CD4-positive, alpha-beta T cell treated with Interleukin-4 for 4 hours (primary cell): ENCODE results near the gene GLRA1.
"Not testable (repeated sequence)": the region's sequence is repeated elsewhere in the genome, so short reads cannot be mapped to it uniquely, and the experiment has no call there.

Experiments used
- DNase-seq: peaks from one replicate; pipeline ENCODE4 v3.0.0-alpha.2; 2020

Gene GLRA1

DNA sequence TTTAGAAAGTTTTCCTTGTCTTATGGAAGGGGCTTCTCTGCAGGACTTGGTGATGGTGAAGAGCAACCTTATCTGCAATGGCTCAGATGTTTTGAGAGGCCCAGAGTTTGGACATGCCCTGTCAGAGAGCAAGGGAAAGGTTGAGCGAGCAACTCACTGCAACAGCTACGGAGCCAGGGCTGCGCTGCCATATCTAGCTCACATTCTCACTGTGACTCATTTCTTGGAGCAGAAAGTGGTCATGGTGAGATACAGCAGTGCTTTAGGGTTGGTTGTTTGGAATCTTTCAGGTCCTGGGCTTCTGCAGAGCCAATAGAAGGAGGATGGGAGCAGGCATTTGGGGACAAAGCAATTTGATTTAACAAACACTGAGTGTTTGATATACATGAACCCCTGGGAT, 12.3 kb downstream of the GLRA1 start:
- no peak for DNase-seq

DNA sequence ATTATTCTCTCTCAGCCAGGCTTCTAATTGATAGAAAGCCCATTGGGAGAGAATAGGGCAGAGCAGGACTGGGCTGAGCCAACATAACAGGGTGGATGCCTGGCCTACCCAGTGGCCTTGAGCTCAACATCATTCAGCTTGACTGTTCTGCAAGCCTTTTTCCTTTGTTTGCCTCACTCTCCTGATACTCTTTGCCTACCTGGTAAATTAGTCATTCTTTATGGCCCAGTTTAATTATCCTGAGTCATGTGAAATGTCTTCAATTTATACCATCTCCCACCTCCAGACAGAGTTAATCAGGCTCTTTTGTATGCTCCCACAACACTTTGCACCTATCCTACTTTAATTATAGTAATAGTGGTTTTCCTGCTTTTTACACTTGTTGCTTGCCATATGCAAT, 13.6 kb downstream of the GLRA1 start:
- no peak for DNase-seq

DNA sequence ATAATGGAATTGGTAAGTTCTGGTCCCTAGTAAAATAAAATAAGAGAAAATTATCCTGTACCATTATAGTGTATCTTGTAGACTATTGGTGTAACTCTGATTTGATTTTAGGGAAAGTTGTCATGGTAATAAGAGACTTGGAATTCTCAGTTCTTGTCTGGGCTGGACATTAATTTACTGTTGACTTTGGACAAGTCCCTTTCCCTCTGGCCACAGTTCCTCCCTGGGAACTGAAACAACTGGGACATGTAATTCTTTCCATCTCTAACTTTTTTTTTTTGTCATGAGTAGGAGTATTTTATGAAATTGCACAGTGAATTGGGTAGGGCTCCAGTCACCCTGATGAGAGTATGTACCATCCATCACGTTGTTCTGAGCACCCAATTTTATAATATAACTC, 15.0 kb downstream of the GLRA1 start:
- DNase-seq: no peak

DNA sequence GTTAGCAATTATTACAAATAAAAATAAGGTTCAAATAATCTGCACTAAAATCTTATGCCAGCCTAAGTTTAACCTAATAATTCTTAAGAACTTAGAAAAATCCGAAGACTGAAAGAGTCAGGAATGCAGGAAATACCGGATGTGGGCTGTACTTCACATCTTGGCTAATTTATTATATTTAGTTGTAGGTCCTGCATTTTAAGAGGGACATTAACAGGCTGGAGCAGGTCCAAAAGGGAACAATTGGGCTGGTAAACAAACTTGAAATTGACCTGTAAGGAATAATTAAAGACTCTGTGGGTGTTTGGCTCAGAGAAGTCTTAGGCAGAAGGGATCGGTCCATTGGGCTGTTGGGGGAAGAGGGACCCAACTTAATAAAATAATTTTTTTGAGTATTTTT, 18.4 kb downstream of the GLRA1 start:
- DNase-seq: no peak

DNA sequence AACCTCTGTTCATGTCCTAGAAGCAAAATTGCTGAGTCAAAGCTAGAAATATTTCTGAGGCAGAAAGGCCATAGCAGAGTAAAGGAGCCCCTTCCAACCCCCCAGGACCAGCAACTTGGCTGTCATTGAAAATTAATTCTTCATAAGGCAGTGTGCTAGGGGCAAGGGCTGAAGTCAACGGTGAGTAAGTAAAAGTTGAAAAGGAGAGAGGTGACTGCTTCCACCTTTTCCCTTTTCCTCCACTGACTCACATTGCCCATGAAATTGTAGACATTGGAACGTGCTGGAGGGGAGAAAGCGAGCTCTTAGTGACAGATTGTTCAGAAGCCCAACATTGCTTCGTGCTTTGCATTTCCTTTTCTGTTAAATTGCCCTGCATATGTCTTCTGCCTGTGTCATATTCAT, 19.1 kb downstream of the GLRA1 start:
- no peak for DNase-seq

DNA sequence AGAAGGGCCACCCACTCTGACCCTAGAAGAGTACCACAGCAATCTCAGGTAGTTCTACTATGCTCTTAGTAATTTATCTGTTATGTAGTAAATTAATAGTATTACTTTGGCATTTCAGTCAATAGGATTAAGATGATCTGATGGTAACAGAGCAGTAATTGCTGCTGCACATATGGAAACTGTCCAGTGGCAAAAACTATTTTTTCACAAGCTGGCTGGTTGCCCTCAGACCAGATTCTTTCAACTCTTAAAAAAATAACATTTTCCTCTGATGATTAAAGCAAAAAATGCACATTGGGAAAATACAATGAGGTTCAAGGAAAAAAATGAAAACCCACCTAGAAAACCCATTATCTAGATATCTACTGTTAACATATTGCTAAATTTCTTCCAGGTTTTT, 19.7 kb downstream of the GLRA1 start:
- DNase-seq: no peak

DNA sequence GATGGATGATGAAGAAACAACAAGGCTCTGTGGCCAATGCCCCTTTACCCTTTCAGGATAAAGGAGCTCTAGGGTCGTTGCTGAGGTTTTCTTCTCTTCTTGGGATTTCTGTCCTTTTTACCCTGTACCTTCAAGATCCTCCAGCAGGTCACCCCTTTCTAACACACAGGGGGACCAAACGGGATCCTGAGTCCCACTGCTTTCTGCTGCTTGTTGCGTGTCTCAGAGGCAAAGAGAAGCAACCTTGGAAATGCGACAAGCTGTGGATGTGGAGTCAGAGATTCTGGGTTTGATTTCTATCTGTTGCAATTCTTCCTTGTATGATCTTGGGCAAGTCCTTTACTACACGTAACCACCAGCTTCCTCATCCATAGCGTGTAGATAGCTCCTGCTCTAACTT, 20.5 kb downstream of the GLRA1 start:
- no peak for DNase-seq

DNA sequence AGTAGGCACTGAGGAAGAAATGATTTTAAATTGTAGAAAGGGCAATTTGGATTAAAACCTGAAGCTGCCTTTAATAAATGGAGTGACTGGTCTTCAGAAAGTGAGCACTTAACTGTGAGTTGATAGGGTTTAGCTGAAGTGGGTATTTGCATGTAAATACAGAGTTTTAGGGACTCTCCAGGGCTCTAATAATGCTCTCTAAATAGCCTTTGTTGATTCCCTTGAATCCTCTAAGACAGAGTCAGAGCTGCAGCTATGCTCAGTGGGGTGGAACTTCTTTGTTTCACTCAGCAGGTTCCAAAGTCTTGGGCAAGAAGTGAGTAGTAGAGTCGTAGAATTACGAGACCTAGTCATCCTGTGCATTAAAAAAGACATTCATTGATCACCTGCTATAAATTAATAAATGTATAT, 21.4 kb downstream of the GLRA1 start:
- no peak for DNase-seq

DNA sequence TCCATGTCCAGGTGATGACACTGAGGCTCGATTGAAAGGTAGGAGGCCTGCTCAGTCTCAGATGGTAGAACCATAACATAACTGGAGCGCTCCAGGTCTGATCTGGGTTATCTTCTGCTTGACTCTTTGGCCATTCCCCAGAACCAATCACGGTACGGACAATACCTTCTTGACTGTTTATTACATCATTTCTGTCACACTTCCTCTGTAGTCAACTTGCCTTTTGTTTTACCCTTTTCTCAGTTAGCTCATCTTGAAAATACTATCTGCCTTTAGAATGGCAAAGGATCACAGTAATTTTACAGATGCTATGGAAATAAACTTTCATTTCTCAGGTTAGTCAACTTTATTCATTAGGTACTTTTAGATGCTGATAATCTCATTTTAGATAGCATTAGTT, 22.4 kb downstream of the GLRA1 start:
- no peak for DNase-seq

DNA sequence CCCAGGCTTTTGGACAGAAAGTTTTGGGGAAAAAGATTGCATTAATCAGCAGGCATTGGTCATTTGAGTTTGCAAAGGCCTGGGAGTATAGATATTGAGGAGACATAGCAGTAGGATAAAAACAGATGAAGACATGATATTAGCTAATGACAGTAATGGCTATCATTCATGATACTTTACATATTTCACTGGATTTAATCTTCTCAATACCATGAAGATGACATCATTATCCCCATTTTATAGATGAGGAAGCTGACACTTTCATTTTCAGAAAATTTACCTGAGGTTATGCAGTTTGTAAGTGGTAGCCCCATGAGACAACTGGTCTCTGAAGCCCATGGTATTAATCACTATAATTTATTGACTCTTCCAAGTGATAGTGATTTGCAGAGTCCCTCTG, 23.0 kb downstream of the GLRA1 start:
- no peak for DNase-seq

DNA sequence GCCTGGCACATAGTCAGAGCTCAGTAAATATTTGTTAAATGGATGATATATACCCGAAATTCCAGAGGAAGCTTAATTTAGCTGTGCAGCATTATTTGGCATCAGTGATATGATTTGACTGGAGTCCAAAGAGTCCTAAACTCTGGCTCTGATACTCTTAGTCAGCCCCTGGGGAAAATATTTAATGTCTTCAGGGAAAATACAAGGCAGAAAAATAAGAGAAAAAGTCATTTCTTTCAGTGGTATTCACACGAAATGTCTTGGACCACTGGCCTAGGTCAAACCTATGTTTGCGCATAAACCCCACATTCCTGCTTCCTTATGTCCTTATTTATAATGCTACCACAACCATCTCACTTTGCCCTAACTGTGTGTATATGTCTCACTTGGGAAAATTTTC, 23.8 kb downstream of the GLRA1 start:
- DNase-seq: no peak

DNA sequence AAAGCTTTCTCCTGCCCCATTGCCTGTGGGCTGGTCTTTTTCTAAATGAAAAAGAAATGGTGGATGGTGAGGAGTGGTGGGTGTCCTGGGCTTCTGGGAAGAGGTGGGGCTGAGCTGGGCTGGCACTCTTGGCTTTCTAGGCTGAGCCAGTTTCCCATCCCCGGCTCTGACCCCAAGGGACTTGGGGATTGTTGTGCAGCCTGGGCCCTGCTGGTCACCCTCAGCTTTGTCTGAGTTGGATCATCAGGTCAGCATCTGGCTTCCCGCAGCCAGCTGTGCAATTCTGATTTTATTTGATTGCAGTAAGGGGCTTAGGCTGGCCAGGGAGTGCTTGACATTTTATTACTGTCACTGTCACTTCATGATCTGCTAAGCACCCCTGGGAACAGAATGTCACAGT, 25.3 kb downstream of the GLRA1 start:
- DNase-seq: no peak

DNA sequence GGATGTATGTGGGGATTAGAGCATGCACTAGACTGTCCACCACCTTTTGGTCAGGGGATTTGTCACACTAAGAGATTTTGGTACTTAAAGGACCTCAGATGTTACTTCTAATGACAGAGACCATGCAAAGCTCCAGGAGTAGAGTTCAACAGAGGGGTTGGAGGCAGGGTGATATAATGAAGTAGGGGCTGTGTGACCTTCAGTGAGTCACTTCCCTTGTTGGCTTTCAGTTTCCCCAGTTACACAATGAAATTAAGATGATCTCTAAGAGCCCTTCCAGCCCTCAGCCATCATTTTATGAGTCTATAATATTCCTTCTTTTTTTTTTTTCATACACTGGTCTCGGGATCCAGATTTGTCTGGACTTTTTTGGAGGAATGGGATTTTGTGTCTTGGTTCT, 26.8 kb downstream of the GLRA1 start:
- DNase-seq: no peak

DNA sequence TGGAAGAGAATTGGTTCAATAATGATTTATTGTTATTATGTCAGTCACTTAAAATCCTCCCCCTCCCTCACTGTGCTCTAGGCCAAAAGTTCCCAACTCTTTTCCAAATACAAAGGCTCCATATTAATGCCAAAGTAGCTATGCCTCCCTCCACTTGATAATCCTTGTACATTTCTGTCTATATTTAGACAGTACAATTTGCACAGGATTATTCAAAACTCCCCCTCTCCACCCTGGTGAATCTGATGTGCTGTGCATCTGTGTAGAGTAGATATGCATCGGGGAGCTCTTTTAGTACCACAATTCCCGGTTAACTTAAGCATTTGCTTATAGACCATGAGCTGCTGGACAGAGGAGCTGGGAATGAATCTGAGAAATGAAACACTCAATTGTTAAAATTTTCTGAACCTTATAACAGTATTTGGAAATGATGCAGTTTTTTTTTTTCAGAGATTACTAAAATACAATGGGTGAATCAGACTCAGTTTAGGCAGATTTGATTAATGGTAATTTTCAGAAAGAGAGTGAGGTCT, 27.6 kb downstream of the GLRA1 start:
- no peak for DNase-seq

DNA sequence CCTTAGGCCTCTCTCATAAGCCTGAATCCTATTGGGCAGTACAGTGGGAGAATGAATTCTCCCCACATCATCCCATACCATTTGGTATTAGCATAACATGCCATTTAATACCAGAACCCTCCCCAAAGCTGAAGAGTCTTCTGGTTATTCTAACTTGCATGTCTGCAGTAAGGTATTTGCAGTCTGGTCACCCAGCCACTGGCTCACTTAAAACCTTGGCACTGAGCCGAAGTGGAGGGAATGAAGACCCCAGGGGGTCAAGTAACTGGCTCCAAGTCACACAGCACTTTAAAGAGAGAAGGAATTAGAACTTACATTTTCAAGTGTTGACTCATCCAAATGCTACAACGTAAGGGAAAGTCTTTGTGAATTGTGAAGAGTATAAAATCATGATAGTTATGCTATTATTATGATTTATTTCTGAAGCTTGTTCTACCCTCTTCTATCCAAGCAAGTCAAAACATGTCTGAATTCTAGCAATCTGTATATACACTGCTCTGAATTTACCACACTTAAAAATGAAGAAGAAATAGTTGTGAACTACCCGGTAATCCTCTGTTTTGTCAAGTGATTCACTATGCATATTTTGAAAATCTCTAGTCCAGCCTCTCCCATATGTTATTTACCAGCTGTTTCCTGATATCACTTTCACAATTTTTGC, 28.5 kb downstream of the GLRA1 start:
- DNase-seq: no peak

DNA sequence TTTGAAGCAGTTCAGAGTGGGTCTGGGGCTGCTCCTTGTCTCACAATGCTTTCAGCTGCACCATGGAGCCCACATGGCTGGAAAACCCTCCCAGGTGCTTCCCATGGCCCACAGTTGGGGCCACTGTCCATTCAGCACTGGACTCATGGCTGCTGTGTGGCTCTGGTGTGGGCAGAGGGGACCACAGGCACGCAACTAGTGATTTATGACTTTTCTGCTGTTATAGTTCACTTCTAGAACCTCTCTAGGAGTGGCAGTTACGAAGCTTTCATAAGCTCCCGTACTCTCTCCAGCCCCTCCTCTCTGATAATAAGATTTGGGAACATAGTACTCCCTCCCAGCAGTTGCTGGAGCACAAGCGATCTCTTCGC, 29.0 kb downstream of the GLRA1 start:
- no peak for DNase-seq

DNA sequence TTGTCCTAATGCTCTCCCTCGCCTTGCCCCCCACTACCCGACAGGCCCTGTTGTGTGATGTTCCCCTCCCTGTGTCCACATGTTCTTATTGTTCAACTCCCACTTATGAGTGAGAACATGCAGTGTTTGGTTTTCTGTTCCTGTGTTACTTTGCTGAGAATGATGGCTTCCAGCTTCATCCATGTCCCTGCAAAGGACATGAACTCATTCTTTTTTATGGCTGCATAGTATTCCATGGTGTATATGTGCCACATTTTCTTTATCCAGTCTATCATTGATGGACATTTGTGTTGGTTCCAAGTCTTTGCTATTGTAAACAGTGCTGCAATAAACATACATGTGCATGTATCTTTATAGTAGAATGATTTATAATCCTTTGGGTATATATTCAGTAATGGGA, 31.2 kb downstream of the GLRA1 start:
- not testable (repeated sequence) for DNase-seq

DNA sequence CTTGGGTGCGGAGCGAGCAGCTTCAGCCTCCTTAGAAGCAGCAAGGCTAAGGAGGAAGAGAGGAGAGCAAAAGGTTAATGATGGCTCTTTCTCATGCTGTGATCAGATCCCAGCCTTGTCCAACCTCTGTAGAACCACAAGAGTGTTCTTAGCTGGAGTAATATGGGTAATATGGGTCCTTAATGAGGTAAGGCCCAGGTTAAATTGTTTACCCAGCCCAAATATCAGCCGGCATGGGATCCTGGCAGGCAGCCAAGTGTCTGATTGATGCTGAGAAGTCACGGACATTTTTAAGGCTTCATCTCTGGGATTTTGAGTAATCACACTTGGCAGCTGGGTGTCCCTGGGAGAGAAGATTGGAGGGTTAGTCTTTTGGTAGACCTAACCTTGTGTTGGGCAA, 32.3 kb downstream of the GLRA1 start:
- no peak for DNase-seq

DNA sequence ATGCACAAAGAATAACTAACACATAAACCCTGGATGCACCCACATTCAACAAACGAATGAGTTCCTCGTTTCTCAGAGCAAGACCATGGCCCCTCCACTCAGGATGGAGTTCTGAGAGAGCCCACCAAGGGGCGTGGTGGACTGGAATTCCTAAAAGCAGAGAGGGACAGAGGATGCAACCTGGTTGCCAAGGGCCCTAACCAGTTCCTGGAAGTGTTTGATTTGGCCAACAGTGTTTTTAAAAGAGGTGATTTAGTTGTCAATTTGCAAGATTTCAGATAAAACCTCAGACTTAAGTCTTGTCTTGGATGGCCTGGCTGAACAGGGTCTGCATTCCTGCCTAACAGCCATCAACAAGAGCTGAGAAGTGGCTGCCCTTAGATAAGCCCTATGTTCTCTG, 34.4 kb downstream of the GLRA1 start:
- no peak for DNase-seq

DNA sequence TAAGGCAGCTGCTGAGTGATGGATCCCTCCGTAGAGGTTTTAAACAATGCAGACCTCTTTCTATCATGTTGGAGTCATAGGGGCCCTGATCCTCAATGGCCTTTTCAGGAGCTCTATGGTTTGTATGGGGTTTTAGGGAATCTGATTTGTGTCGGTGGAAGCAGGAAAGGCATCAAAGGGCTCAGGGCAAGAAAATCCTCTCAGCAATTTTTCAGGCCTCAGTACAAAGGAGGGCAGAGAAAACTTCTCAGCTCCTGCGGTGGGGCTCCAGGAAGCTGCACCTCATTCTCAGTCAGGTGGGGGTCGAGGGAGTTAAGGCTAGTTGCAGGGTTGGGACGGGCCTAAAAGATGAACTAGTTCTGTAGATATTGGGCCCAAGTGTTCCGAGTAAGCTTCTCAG, 35.0 kb downstream of the GLRA1 start:
- DNase-seq: no peak

DNA sequence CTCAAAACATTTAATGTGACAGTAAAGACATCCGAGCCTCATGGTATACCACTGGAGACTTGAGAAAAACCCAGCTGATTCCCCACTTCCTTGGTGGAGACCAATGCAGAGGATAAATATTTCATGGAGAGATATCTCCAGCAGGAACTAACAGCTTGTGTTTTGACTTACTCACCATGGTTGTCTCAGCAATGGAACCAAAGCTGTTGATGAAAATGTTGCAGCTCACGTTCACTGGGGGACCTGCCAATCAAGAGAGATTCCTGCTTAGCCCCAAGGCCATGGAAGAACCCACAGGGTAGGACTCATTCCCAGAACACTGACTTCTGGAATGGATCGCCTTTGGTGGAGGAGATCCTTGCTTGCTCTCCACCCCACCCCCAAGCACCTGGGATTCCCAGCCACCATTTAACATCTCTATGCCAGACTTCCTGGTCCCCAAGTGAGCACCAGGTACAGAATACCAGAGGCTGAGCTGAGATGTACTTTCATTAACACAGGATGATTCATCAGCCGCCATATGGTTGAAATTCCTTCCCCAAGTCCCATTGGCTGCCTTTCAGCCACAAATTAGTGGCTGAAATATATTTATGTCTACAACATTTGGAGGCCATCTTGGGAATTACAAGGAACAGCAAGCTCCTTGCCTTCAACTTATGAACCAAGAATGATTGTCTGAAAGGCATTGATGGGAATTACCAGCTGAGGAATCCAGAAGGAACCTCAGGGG, 37.9 kb downstream of the GLRA1 start:
- no peak for DNase-seq

DNA sequence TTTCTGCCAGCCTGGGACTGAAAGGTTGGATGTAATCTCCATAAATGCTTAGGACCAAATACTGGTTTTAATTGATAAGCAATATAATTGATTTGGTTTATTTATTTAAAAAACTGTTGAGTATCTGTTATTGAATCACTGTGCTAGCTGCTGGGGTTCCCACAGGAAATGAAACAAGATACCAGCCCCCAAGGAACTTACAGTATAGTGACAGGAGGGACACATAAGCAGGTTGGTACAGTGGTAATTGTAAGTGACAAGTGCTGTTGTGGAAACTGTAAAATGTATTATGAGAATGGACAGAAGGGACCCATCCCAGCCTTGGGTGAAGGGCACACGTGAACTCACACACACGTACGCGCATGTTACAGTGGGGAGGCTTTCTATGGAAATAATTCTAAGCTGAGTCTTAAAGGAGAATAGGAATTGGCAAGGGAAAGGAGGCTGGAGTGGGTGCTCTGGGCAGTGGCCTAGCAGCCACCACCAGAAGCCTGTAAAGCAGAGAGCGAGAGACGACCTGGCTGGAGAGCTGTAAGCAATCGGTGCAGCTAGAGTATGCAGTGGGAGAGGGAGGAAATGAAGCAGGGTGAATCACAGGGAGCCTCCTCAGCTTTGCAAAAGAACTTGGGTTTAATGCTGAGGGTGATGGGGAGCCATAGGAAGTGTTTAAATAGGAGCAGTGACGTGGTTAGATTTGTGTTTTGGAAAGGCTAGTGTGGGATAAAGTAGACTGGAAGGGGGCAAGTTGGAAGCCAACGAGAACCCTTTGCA, 39.3 kb downstream of the GLRA1 start:
- no peak for DNase-seq

DNA sequence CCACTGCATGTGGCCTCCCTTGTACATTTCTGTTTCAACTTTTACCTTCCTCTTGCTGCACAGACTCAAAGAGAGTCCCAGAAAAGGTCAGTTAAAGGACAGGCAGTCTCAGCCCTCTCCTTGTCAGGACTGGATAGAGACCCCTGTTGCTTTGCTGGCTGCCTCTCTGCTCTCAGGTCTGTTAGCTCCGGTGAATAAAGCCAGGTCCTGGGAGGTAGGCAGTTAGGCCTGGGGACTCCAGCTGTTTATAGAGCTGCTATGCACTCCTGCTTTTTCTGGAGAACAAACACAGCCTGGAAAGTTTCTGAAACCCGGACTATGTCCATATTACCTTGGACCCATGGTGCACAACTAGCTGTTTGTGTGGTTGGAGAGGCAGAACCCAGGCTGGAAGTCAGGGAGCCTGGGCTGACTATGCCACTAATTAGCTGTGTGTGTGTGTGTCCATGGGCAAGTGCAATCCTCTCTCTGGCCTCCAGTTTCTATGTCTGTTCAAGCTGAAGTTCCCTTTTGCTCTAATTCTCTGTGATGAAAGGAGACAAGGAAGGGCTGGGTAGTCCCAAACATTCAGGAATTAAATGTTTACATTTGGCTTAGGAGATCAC, 42.9 kb downstream of the GLRA1 start:
- no peak for DNase-seq

DNA sequence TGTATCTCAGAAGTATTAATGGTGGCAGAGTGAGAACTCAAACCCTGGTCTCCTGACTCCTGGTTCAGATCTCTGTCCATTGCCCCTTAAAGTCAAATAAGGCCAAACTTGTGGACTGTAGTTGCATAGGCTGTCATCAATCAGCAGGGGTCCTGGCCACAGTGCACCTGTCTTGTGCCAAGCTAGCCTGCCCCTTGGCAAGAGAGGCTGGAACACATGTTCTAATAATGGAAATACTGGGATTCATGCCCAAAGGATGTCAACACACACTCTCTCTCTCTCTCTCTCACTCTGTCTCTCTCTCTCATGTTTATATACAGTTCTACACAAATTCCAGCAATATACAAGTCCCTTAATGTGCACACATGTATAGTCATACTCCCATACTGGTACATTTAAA, 44.3 kb downstream of the GLRA1 start:
- DNase-seq: no peak
